Measurements from ENCODE around the gene GRID2.

DNA sequence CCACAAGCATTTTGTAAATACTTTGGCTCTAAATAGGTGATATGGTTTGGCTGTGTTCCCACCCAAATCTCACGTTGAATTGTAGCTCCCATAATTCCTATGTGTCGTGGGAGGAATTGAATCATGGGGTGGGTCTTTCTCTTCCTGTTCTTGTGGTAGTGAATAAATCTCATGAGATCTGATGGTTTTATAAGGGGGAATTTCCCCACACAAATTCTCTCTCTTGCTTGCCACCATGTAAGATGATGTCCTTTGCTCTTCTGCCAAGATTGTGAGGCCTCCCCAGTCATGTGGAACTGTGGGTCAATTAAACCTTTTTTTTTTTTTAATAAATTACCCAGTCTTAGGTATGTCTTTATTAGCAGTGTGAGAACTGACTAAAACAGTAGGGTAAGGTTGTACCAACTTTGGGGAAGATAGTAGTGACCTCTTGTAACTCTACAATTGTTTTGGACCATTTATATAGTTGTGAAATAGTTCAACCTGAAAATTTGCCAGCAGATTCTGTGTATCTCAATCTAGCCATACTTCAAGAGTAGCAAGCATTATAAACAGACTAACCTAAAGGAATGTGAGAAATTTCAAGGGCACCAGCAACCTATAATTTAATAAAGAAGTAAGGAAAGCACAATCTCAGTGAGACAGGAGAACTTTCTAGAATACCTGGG, 727.8 kb downstream of the GRID2 start:
- TF ChIP-seq, protein P1, sequence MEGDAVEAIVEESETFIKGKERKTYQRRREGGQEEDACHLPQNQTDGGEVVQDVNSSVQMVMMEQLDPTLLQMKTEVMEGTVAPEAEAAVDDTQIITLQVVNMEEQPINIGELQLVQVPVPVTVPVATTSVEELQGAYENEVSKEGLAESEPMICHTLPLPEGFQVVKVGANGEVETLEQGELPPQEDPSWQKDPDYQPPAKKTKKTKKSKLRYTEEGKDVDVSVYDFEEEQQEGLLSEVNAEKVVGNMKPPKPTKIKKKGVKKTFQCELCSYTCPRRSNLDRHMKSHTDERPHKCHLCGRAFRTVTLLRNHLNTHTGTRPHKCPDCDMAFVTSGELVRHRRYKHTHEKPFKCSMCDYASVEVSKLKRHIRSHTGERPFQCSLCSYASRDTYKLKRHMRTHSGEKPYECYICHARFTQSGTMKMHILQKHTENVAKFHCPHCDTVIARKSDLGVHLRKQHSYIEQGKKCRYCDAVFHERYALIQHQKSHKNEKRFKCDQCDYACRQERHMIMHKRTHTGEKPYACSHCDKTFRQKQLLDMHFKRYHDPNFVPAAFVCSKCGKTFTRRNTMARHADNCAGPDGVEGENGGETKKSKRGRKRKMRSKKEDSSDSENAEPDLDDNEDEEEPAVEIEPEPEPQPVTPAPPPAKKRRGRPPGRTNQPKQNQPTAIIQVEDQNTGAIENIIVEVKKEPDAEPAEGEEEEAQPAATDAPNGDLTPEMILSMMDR (IDR thresholded peaks at IDR 0.05), result no peak
- TF ChIP-seq POLR2A (IDR thresholded peaks at IDR 0.05) (no peak), POLR2AphosphoS5 (IDR thresholded peaks at IDR 0.05) (no peak)

All from upper lobe of left lung (tissue), 4 donors.